Astrocyte of the cerebellum (primary cell): Measurements from ENCODE around the gene TFE3.

ENCODE experiments used
- DNase-seq: peaks from one replicate; pipeline ENCODE4 v3.0.0-alpha.2; 2011; ENCODE audit warnings: low read depth
- H3K4me3 ChIP-seq: 2 replicates; pipeline ENCODE4 v1.5.1; 2011; ENCODE audit warnings: mild to moderate bottlenecking, low read depth, low read length, moderate library complexity
- CTCF ChIP-seq: IDR thresholded peaks from 2 replicates; pipeline ENCODE4 v1.5.1; 2012; ENCODE audit warnings: low read length, low read depth, moderate library complexity, mild to moderate bottlenecking; ENCODE audit errors: missing control alignments
- in situ Hi-C: cut with HindIII; loops from 2 replicates; pipeline ENCODE4 v1.10.0; 2017; ENCODE audit warnings: low sequenced_read_pairs

The TFE3 gene

GRCh38 chrX:48998391-48998790 is 44.8 kb downstream of the TFE3 start:
- in situ Hi-C loops, result no loop called here
- no peak for TF ChIP-seq CTCF
- no peak overlapping the region for H3K4me3 ChIP-seq
- DNase-seq, result no peak

- H3K4me3 ChIP-seq, result no peak overlapping the region
- in situ Hi-C loops, result no loop called here
- no peak for TF ChIP-seq CTCF
- DNase-seq, result no peak
Observed at GRCh38 chrX:48997865-48998264, 45.3 kb downstream of the TFE3 start.

GRCh38 chrX:48997455-48997854 is 45.7 kb downstream of the TFE3 start:
- in situ Hi-C loops, result no loop called here
- H3K4me3 ChIP-seq, result no peak overlapping the region
- no peak for TF ChIP-seq CTCF
- DNase-seq, result no peak

GRCh38 chrX:48996969-48997368 is 46.2 kb downstream of the TFE3 start:
- no peak for DNase-seq
- in situ Hi-C loops, result no loop called here
- TF ChIP-seq CTCF, result no peak
- H3K4me3 ChIP-seq, result no peak overlapping the region

- in situ Hi-C loops, result no loop called here
- no peak for DNase-seq
- TF ChIP-seq CTCF, result no peak
- no peak overlapping the region for H3K4me3 ChIP-seq
Observed at GRCh38 chrX:48992341-48992740, 50.8 kb downstream of the TFE3 start.

- no peak overlapping the region for H3K4me3 ChIP-seq
- no peak for TF ChIP-seq CTCF
- in situ Hi-C loops, result no loop called here
- no peak for DNase-seq
Observed at GRCh38 chrX:48989483-48989882, 53.7 kb downstream of the TFE3 start.

- H3K4me3 ChIP-seq, result no peak overlapping the region
- no peak for TF ChIP-seq CTCF
- DNase-seq, result no peak
- in situ Hi-C loops, result no loop called here
Observed at GRCh38 chrX:48983896-48984295, 59.3 kb downstream of the TFE3 start.
